ENCODE measurements around the gene NPR2.

Gene NPR2

DNA sequence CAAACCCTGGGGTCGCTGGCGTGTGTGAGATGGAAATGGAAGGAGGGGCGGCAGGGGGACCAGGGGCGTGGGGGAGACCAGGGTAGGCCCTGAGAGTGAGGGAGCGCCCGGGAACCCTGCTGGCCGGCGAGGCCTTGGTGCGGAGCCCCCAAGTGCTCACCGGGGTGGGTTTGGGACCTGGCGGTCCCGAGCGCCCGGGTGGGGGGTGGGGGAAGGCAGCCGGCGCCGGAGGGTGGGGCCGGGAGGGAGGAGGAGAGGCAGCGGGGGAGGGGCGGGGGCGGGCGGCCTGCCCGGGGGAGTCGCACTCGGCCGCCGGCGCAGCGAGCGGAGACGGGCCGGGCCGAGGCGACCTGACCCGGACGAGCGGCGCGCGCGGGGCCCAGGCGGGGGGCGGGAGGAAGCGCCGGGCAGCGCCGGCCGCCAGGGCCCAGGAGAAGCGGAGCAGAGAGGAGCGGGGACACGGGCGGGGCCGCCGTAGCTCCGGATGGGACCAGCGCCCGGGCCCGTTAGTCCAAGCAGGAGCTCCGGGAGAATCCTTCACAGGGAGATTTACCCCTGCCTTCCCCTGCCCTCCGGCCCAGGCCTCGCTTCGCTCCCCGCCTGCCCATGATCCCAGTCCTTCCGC, at the start of gene NPR2:
Gene NPR2 (plus strand): TSS at position 295 of the 625 bp plus-strand sequence. CDS start 818 bp downstream, outside the sequence.
- peak in 23 of 42 donors; percentile 13 to 58 (median 36) for DNase-seq
- intact Hi-C loops (cut with DNase I): loop anchor here (5.0 kb wide), 1 partner anchor 91 kb away; no protein-coding TSS in a partner anchor

DNA sequence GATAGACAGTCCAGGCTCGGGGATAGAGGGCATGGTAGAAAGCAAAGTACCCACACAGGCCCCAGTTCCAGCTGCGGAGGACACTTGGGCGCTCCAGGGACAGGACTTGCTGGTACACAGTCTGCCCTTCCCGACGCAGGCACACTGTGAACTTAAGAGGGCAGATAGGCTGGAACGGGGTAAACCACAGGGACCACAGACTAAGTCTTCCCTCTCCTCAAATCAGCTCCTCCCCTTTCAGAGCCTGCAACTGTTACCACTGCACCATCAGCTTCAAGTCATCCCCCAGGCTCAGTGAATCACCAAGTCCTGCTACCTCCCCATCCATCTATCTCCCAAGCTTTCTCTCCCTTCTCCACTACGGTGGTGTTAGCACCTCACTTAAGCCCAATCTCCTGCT, 49.7 kb upstream of the NPR2 start:
- intact Hi-C loops (cut with DNase I): no loop called here
- no peak for DNase-seq

DNA sequence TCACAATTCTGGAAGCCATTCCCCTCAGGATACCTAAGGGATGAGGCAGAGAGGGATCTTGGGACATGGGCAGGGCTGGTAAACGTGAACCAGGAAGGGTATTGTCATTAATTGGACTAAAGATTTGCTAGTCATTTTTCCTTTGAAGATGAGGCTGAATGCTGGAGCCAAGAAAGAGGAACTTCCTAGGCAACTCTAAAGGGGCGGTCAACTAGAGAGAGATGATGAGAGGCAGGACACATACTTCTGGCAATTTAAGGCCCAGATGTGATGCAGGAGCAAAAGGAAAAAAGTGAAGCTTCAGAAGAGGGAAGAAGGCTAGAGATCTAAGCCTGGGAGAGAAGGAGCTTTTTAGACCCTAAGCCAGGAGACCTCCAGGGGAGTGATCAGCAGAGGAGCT, 47.9 kb upstream of the NPR2 start:
- DNase-seq: no peak
- intact Hi-C loops (cut with DNase I): no loop called here

DNA sequence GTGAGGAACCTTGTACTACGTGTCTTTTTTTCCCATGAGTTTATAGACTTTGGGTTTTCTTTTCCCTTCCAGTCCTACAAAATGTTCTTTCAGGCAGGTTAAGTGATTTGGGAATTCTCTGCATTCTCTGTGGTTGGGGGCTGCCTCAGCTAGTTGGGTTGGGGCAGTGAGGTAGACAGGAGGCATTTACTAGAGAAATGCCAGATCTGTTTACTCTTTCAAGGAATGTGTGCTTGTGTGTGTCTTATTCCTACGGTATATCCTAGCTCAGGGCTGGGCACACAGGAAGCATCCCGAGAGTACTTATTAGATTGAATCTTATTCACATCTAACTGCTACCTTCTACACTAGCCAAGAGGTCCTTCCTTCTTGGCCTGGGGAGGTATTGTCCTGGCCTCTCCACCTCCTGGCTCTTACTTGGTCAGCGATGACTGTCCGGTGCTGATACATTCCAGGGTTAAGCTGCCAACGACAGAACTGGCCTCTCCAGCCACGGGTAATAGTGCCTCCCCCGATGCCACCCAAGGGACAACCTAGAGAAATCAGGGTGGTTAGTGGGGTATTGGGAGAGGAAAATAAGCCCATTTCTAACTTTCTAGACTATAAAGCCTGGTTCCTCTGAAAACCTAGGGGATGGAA, 47.4 kb upstream of the NPR2 start:
- no peak for DNase-seq
- intact Hi-C loops (cut with DNase I): no loop called here

DNA sequence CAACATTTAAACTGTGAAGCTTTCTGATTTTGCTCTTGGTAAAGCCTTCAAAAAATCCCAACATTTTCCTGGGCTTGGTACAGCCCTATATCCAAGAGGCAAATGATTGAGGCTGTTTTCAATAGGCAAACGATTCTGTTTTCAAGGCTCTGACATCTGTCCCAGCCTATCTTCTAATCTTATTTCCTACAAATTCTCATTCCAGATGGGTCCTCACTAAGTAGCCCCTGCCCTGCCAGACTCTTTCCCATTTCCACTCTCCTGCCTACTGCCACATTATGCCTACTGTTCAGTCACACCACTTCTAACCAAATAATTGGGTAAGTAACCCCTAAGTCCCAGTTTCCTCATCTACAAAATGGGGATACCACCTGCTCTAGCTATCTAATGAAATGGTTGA, 45.8 kb upstream of the NPR2 start:
- no peak for DNase-seq
- intact Hi-C loops (cut with DNase I): no loop called here

DNA sequence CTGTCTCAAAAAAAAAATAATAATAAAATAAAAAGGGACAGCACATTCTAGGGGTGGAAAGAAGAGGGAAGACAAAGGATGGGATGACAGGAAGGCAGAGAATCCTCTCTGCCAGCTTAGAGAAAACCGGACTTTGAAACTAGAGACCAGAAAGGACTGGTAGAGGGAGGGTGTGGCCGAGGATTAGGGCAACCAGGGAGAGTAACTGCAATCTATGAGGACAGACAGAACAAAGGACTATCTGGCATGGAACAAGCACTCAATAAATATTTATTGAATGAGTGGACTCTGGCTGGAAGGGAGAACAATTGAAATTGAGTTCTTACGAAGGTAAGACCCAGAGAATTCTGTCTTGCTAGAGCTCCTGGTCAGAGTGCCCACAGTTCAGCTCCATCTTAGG, 44.8 kb upstream of the NPR2 start:
- DNase-seq: no peak
- intact Hi-C loops (cut with DNase I): no loop called here

DNA sequence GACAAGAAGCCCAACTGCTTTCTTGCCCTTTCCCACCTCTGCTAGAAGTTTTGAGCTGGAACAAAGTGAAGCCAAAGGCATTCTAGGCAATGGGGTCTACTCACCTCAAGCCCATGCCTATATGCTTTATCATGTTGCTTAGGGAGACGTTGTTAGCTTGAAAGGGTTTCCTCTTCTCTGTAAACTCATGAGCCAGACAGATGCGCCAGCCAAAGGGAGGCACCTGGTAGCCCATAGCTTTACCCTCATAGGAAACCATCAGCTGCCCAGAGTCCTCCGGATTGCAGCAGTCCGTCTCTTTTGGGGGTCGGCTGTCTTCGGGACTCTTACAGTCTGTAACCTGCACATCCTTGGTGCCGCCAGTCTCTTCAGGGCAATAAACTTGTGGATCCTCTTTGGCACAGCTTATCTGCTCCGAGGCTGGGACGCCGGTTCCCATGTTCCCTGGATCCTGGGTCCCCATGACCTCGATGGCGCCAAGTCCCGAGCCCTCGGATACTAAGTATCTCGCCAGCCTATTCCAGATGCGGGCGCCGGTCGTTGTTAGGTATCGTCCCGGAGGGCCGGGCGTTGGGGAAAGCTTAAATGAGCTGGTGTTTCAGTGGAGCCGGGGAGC, 43.0 kb upstream of the NPR2 start:
- peak in 4 of 42 donors; percentile 26 to 49 (median 44) for DNase-seq

DNA sequence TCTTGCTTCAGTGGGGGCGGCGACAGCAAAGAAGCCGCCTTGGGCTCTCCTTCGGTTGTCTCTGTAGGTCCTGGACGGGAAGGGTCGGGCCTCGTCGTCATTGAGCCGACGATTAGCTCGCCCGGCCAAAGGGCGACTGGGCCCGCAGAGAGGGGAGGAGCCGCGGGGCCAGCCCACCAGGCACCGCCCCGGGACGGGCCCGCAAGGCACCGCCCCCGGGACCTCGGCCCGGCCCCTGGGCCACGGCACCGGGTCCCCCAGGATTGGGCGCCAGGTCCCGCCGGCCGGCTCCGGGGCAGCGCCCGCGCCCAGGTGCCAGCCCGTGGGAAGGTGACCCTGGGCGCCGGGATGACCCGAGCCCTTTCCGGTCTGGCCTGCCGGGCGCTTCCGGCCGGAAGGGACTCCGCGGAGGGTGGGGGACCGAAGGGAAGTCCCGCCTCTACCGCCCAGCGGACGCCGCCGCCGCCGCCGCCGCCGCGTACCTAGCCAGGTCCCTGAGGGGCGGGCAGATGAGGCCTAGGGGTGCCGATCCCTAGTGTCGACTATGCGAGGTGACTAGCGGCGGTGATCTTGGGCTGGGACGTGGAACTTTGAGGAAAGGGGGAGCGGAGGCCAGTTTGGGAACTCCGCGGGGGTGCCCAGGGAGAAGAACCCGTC, 42.4 kb upstream of the NPR2 start, which contains the start of the genes GBA2 and RGP1:
Gene GBA2 (minus strand): TSS at position 371 of the 657 bp plus-strand sequence. CDS start 524 bp downstream, outside the sequence.
Gene RGP1 (plus strand): TSS at position 430 of the 657 bp plus-strand sequence. CDS start 469 bp downstream, outside the sequence.
- peak; percentile 40 to 90 (median 82) for DNase-seq
- intact Hi-C loops (cut with DNase I): no loop called here

More for the DNA sequence above, 43.0 kb upstream of the NPR2 start:
- intact Hi-C loops (cut with DNase I): no loop called here

DNA sequence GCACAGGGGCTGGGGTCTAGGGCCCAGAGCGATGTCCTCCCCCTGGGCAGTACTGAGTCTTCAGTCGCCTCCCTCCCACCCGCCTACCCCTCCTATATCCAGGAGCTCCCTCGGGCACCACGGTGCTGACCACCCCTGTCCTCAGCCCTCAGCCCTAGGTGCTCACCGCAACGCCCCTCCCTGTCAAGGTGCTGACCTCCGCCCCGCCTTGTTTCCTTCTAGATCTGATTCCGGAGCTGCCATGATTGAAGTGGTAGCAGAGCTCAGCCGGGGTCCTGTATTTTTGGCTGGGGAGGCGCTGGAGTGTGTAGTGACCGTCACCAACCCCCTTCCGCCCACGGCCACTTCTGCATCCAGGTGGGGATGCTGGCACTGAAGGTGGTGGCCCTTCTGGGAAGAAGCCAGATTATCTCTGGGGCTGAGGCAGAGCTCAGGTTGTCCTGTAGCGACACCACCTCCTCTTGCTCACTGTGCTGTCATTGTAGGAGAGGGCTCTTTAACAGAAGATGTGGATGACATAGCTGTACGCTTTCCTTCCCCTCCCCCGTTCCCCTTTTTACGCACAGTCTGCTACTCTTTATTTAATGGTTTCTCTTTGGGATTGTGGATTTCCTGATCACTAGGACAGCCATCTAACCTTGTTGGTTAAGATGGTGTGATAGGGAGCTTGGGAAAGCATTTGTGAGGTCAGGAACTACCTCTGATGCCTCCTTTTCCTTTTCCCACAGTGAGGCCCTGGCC, 41.7 kb upstream of the NPR2 start:
- DNase-seq: peak in 36 of 42 donors; percentile 8 to 78 (median 50)
- intact Hi-C loops (cut with DNase I): no loop called here

DNA sequence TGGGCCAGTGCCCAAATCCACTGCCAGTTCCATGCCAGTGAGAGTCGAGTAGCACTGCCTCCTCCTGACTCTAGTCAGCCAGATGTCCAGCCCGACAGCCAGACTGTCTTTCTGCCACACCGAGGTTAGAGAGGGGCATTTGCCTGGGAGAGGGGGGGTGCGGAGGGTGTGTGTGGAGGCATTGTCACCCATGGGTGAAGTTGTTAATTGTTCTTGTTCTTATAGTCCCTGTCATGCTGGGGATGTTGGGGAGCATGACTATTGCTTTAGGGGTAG, 41.2 kb upstream of the NPR2 start:
- intact Hi-C loops (cut with DNase I): no loop called here

DNA sequence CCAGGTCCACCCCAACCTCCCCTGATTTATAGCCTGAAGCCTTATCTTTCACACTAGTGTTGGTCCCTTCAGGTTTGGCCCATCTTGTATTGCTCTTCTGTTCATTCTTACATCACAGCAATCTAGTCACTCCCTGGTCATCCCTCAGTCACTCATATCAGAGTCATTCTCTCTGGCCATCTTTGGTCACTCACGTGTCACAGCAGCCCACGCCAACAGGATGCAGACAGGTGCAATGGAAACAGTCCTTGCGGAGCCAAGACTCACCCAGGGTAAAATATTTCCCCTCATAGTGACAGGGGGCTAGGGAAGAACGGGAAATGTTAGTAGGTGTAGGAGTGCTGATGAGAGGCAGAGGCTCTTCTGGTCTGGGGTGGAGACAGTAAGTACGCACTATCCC, 37.9 kb upstream of the NPR2 start:
- no peak for DNase-seq
- intact Hi-C loops (cut with DNase I): no loop called here

More for the DNA sequence above, 41.2 kb upstream of the NPR2 start:
- DNase-seq: peak in 1 of 42 donors; percentile 26

DNA sequence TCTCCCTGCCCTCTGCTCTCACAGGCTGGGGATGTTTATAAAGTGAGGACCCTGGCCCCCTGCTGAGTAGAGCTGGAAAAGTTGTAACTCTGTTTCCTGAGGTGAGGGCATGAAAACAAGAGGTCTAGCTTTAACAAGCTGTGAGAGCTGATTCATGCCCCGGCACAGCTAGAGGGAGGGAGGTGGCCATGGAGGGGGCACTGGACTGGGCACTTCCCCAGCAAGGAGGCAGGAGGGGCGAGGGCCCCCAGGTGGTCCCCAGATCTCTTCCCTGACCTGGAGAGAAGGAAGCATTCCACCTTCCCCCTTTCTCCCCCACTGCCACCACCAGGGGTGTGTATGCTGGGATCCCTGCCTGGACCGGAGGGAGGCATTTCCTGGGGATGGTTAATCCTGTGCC, 37.1 kb upstream of the NPR2 start, which contains the start of gene MSMP:
Gene MSMP (minus strand): TSS at position 13 of the 400 bp plus-strand sequence. CDS start 147 bp downstream, outside the sequence.
- no peak for DNase-seq

DNA sequence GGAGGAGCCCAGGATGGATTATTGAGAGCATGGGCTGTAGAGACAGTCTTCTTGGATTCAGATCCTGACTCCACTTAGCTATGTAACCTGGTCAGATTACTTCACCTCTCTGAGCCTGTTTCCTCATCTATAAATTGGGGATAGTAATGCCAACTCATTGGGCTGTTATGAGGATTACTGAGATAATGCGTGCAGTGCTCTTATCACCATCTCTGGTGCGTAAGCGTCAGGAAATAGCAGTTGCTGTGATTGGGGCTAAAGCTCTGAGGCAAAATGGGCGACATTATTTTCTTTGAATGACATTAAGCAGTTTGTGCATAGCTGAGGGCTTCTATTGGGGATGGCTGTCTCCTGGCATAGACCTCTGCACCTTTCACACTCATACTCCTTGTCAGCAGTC, 36.3 kb upstream of the NPR2 start:
- intact Hi-C loops (cut with DNase I): no loop called here
- no peak for DNase-seq

More for the DNA sequence above, 37.1 kb upstream of the NPR2 start, which contains the start of gene MSMP:
- intact Hi-C loops (cut with DNase I): no loop called here

DNA sequence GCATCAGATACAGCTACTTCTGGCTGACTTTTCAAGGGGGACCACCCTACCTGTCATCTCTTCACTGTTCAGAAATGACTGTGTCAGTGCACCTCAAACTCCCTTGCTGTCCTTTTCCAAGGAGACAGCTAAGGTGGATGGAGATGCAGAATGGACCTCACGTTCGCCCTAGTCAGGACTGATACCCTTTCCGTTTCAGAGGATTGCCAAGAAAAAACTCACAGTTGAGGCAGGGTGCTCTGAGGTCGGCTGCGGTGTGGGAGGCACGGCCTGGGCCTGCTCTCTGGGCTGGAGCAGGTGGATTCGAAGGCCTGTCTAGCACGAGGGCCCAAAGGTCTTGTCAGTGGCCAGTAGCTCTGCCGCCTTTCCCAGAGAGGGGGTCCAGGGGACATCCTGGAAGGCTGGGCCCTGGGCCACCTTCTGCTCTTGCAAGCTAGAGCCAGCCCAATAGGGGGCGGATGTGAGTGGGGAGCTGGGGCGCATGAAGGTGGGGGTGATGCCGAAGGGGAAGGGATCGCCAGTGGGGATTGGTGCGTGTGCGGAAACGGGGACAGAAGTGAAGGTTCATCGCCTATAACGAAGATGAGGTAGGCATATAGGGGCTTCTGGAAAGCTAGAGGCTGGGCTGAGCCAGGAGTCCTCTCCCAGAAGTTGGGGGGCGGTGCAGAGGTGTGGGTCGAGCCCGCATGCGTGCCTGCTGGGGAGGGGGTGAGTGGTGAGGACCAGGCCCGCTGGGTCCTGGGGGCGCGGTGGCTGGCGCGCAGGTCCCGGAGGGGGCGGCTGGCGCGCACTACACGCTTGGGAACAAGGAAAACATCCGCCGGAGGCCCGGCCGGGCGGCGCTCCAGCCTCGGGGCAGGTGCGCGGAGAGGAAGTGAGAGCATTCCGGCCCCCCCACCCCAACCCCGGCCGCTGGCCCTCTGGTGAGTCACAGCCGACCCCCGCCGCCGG, 34.8 kb upstream of the NPR2 start:
- intact Hi-C loops (cut with DNase I): no loop called here
- DNase-seq: peak; percentile 19 to 85 (median 70)

DNA sequence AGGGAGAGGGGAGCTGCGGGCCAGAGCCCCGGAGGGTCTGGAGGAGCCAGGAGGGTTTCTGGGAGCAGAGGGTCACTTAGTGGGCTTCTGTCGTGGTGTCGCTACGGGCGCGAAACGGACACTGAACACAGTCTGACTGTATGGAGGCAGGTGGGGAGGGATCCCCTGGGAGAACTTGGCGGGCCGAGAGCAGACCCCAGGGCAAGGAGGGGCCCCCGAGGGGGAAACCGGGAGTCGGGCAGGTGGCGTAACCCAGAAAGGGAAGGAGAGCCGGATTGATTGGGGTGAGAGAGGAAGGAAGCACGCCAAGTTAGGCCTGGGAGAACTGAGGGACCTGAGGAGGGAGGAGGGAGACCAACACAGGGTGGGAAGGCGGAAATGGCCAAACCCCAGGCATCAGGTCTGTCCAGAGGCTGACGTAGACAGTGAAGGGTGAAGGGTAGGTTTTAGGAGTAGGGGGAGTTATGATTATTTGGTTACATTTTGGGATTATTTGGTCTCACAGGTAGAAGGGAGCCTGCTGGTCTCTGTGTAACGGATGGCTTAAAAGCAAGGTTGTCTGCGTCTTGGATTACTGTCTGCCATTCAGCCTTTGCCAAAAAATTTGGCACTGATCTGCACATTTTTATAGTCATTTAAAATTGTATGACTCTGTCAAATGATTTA, 34.0 kb upstream of the NPR2 start:
- intact Hi-C loops (cut with DNase I): no loop called here
- DNase-seq: peak in 34 of 42 donors; percentile 16 to 68 (median 40)

DNA sequence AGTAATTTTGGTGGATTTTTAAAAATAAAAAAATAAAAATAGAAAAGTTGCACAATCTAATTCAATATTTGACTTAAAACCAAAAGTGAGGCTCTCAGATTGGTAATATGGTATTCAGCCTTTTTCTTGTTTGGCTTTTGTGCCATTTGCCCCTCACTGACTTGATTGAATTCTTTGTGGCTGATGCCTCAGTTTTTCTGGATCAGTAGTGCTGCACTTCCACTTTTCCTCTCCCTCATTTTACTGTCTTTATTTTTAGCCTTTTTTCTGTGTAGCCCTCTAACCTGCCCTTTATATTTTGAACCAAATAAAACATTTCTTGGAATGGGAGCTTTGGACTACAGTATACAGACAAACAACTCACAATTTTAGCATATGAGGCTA, 33.5 kb upstream of the NPR2 start:
- no peak for DNase-seq
- intact Hi-C loops (cut with DNase I): no loop called here

DNA sequence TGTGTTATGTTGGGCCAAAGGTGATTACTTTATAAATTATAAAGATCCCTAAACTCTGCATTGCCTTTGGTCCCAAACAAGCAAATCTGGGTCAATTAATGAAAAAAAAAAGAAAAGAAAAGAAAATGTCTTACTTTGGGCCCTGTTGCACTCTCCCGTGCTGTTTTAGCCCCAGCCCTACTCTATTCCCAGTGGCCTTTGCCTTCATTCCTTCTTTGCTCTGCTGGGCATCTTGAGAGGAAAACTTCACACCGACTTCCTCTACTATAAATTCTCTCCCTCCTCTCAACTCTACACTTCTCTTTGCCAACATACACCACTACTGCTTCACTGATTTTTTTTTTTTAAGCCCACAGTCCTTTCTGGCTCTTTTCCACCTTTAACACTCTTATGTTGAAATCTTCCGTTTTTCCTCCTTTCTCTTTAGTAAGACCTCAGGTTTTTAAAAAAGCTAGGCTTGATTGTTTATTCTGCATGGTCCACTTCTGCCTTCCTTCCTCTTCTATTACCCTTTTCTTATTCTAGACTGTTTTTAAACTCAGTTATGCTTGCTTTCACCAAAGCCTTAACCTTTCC, 32.8 kb upstream of the NPR2 start:
- intact Hi-C loops (cut with DNase I): no loop called here
- DNase-seq: no peak
